Measurements from ENCODE around the gene BACH2. TPM values are rescaled to one million over a fixed set of nuclear protein-coding genes. Genes with fewer than 3 reads are reported as not detected.

Gene BACH2
- total and polyA plus RNA-seq, 2 of the 8 experiments (the other 6 are each of a cell fraction or from before 2014, with no cell fraction given): 1.9 to 5.9 TPM

DNA sequence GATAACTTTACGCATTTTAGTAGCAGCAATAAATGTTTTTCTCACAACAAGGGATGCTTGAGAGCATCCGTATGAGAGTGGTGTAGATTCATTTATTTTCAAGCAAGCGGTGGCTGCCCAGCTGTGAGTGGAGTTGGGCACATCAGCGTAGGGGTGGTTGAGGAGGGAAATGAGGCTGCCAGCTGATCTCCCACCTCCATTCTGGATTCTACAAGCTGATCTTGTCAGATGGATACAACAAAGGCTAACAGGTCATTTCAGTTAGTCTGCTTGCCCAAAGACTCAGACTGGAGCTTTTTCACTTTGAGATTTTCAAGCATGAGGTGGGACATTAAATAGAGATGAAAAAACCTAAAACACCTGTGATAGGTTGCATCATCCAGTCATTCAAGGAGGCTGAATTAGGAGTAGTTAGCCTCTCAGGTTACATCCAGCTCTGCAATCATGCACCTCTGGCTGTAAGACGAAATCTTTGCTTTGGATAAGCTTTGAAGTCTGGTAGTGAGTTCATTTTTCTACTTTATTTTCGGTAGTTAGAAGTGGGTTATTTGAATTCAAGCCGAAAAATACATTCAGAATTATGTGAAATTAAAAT is 1.9 kb upstream of the BACH2 start:
- 57% methylated on average over 7 of the region's 7 CpGs; no CpG with 5 or more reads in 1 of the 2 experiments for WGBS, 2 experiments (ENCODE audit: extremely low coverage in 1 of 2, insufficient coverage in 1 of 2, insufficient read length in 1 of 2, insufficient replicate concordance in 2 of 2, low coverage in 1 of 2, low lambda C conversion rate in 2 of 2, missing lambda C conversion rate in 1 of 2)
- H3K9ac ChIP-seq (replicated peaks in 1 of 4; ENCODE audit: extremely low read depth in 1 of 4, low read depth in 3 of 4, low read length in 3 of 4): no peak overlapping the region; a peak in 1 of 7 replicates
- H3K79me1 ChIP-seq (ENCODE audit: low read depth, low read length): no peaks in the 10 kb centered on the region
- H3K27ac ChIP-seq (ENCODE audit: low read depth, low read length): no peak overlapping the region
- H4K20me1 ChIP-seq (replicated peaks in 1 of 2; ENCODE audit: control insufficient read depth in 1 of 2, insufficient read depth in 2 of 2, low read length in 2 of 2): peaks cover 5 to 7% of the 10 kb centered on the region in 2 experiments
- no peaks in the 10 kb centered on the region for H3K9me3 ChIP-seq (ENCODE audit: insufficient read depth in 2 of 2, low read depth in 1 of 2, low read length in 1 of 2)
- peak overlapping the region; percentile 47 for H3K4ac ChIP-seq (replicated peaks; ENCODE audit: insufficient read length, low read depth, low read length)
- H3K23me2 ChIP-seq (ENCODE audit: low read depth, low read length): peaks cover 19% of the 10 kb centered on the region
- H2BK20ac ChIP-seq (ENCODE audit: low read length): peak overlapping the region; percentile 92
- peaks cover 4 to 26% (median 21%) of the 10 kb centered on the region in 4 experiments; a peak in 6 of 7 replicates for H3K27me3 ChIP-seq (replicated peaks in 1 of 4; ENCODE audit: control insufficient read depth in 3 of 4, extremely low read depth in 1 of 4, insufficient read depth in 3 of 4, low read length in 3 of 4)
- H3K36me3 ChIP-seq (ENCODE audit: control insufficient read depth in 2 of 4, insufficient read depth in 4 of 4, low read length in 3 of 4): no peaks in the 10 kb centered on the region
- peak overlapping the region; percentile 67 for H4K91ac ChIP-seq (replicated peaks; ENCODE audit: insufficient read length, low read length)
- H3K23ac ChIP-seq (ENCODE audit: insufficient read length): no peak overlapping the region
- H3K4me3 ChIP-seq (ENCODE audit: extremely low read depth in 1 of 4, insufficient read depth in 2 of 4, low read depth in 3 of 4, low read length in 4 of 4): no peak overlapping the region; a peak in 1 of 8 replicates
- H2AFZ ChIP-seq (ENCODE audit: low read length): no peak overlapping the region
- peak overlapping the region; percentile 47; the same call in 1 of the 2 replicates for H2AK5ac ChIP-seq (ENCODE audit: low read depth, low read length)
- H2BK120ac ChIP-seq (replicated peaks; ENCODE audit: low read depth, low read length): no peak overlapping the region
- no peak for DNase-seq (ENCODE audit: low read depth in 1 of 2, low spot score in 2 of 2)
- H3K14ac ChIP-seq (ENCODE audit: insufficient read length): no peak overlapping the region
- H2BK5ac ChIP-seq (ENCODE audit: low read depth, low read length): peak overlapping the region; percentile 72; the same call in 1 of the 2 replicates
- H3K18ac ChIP-seq (ENCODE audit: extremely low read depth, low read length): peak overlapping the region; percentile 85
- CTCF ChIA-PET (ENCODE audit: partially characterized antibody): interaction anchor here (1.0 to 16.3 kb wide), 9 partner anchors 8 to 348 kb away, joined by 3 to 234 read pairs (median 5); no protein-coding TSS in a partner anchor
- H3K79me2 ChIP-seq (ENCODE audit: control insufficient read depth in 1 of 2, insufficient read depth in 2 of 2, low read length in 2 of 2): no peaks in the 10 kb centered on the region
- no peak overlapping the region for H3K56ac ChIP-seq (replicated peaks; ENCODE audit: insufficient read length, low read depth, low read length)
- H4K8ac ChIP-seq (ENCODE audit: extremely low read depth, insufficient read depth, low read length): no peak overlapping the region
- POLR2A ChIA-PET (ENCODE audit: partially characterized antibody): interaction anchor here (0.7 to 2.1 kb wide), 9 partner anchors 11 to 142 kb away, joined by 3 to 8 read pairs (median 3); no protein-coding TSS in a partner anchor
- peaks cover 8 to 17% (median 12%) of the 10 kb centered on the region in 4 experiments for H3K4me1 ChIP-seq (replicated peaks in 1 of 4; ENCODE audit: control insufficient read depth in 3 of 4, insufficient read depth in 4 of 4, low read length in 3 of 4)
- FAIRE-seq: peak; percentile 82
- no peak overlapping the region for H2BK15ac ChIP-seq (ENCODE audit: low read length)
- H3K4me2 ChIP-seq (ENCODE audit: insufficient read depth in 1 of 2, low read depth in 2 of 2, low read length in 2 of 2): peak overlapping the region in 1 of 2 experiments; percentile 99; a peak in 2 of 4 replicates
- H4K5ac ChIP-seq (ENCODE audit: insufficient read length, low read depth, low read length): no peak overlapping the region
- H2BK12ac ChIP-seq (ENCODE audit: low read depth, low read length): peak overlapping the region; percentile 45
- TF ChIP-seq CEBPB (IDR thresholded peaks at IDR 0.05; ENCODE audit: low read depth, low read length) (peak; percentile 94), RFX5 (IDR thresholded peaks at IDR 0.05; ENCODE audit: borderline replicate concordance, low read depth, low read length) (no peak), CREB1 (IDR thresholded peaks at IDR 0.05) (no peak), GABPA (IDR thresholded peaks at IDR 0.05; ENCODE audit: borderline replicate concordance, insufficient read depth, low read length) (no peak), POU5F1 (IDR thresholded peaks at IDR 0.05; ENCODE audit: low read depth, low read length) (no peak), RBBP5 (IDR thresholded peaks at IDR 0.05; ENCODE audit: borderline replicate concordance, low read depth, low read length) (no peak), SP4 (IDR thresholded peaks at IDR 0.05; ENCODE audit: low read length) (no peak)
- TF ChIP-seq, protein P1, sequence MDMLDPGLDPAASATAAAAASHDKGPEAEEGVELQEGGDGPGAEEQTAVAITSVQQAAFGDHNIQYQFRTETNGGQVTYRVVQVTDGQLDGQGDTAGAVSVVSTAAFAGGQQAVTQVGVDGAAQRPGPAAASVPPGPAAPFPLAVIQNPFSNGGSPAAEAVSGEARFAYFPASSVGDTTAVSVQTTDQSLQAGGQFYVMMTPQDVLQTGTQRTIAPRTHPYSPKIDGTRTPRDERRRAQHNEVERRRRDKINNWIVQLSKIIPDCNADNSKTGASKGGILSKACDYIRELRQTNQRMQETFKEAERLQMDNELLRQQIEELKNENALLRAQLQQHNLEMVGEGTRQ (IDR thresholded peaks at IDR 0.05; ENCODE audit: low read length): no peak
- TF ChIP-seq, protein P2, sequence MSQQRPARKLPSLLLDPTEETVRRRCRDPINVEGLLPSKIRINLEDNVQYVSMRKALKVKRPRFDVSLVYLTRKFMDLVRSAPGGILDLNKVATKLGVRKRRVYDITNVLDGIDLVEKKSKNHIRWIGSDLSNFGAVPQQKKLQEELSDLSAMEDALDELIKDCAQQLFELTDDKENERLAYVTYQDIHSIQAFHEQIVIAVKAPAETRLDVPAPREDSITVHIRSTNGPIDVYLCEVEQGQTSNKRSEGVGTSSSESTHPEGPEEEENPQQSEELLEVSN (IDR thresholded peaks at IDR 0.05): peak; percentile 35; the same call in 1 of the 2 replicates
- TF ChIP-seq, protein P3, sequence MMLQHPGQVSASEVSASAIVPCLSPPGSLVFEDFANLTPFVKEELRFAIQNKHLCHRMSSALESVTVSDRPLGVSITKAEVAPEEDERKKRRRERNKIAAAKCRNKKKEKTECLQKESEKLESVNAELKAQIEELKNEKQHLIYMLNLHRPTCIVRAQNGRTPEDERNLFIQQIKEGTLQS (IDR thresholded peaks at IDR 0.05; ENCODE audit: insufficient read depth, low read depth, low read length): peak; percentile 38; the same call in 1 of the 2 replicates
